Gastrocnemius medialis (tissue), 4 donors: ENCODE measurements around the gene TTC12.

Experiments used
- CTCF ChIP-seq, 5 experiments: fragments of 450-650 bp in 3 of 5; fragments of 200-600 bp in 2 of 5; sonication (generic) in 2 of 5; IDR thresholded peaks in 4 of 5; conservative IDR thresholded peaks in 1 of 5; 1 replicate in 4 of 5; 2 replicates in 1 of 5; pipeline ENCODE4 v1.5.1; 2016 to 2019; ENCODE audit warnings: antibody characterized with exemption in 5 of 5, mild to moderate bottlenecking in 3 of 5, moderate library complexity in 3 of 5
- POLR2A ChIP-seq, 2 donors: fragments of 450-650 bp; IDR thresholded peaks; one replicate each; pipeline ENCODE4 v1.6.1; 2017; ENCODE audit warnings: antibody characterized with exemption in 2 of 2, mild to moderate bottlenecking in 2 of 2, moderate library complexity in 2 of 2

- TF ChIP-seq POLR2A (IDR thresholded peaks at IDR 0.05) (no peak), CTCF (IDR thresholded peaks at IDR 0.05 in 4 of 5, conservative IDR thresholded peaks at IDR 0.05 in 1 of 5) (no peak)
These were observed 46.9 kb upstream of the TTC12 start for GRCh38 chr11:113267493-113267892.
